Panc1 (cell line): Measurements from ENCODE around the gene PCCA. TPM values are rescaled to one million over a fixed set of nuclear protein-coding genes. Genes with fewer than 3 reads are reported as not detected.

Source experiments
- ATAC-seq: fragments of 200-7000 bp; cut with Tn5 transposase; 2 replicates; pipeline ENCODE4 v1.9.1; 2020; ENCODE audit warnings: mild to moderate bottlenecking, moderate library complexity
- BruUV-seq: library from RNA; stranded (reverse); fragments of 400-500 nt; replicated peaks from 2 replicates; lab custom pipeline; 2021; lab: Mats Ljungman, UMichigan
- CTCF ChIA-PET: fragments of 300-600 bp; sonication (Branson Sonifier 250); formaldehyde crosslinking; loops from one replicate; lab custom pipeline; 2022; ENCODE audit warnings: antibody characterized with exemption; lab: Charles Lee
- POLR2A ChIA-PET: fragments of 300-600 bp; sonication (Branson Sonifier 250); formaldehyde crosslinking; loops from one replicate; lab custom pipeline; 2022; ENCODE audit warnings: antibody characterized with exemption; lab: Charles Lee
- DNase-seq: peaks from one replicate; pipeline ENCODE4 v3.0.0-alpha.2; 2010; ENCODE audit warnings: low read depth, low spot score
- H3K27ac ChIP-seq: 2 replicates; pipeline ENCODE4 v1.5.1; 2011; ENCODE audit warnings: mild to moderate bottlenecking, low read length, inconsistent platforms
- H3K27me3 ChIP-seq: fragments of 200-500 bp; sonication (Bioruptor generic); 2 replicates; pipeline ENCODE4 v1.6.0; 2014; ENCODE audit warnings: low read length, inconsistent platforms; ENCODE audit not compliant: control insufficient read depth, insufficient read depth
- H3K36me3 ChIP-seq: fragments of 200-500 bp; sonication (Bioruptor generic); 2 replicates; pipeline ENCODE4 v1.5.1; 2014; ENCODE audit warnings: inconsistent platforms, mild to moderate bottlenecking, low read length, moderate library complexity; ENCODE audit not compliant: control insufficient read depth, insufficient read depth
- H3K4me1 ChIP-seq: 2 replicates; pipeline ENCODE4 v1.5.1; 2011; ENCODE audit warnings: inconsistent platforms, mild to moderate bottlenecking, low read length, moderate library complexity; ENCODE audit not compliant: control insufficient read depth, insufficient read depth
- H3K4me3 ChIP-seq, 2 experiments: 2 replicates each; pipeline ENCODE4 v1.5.1; 2011 to 2012; ENCODE audit warnings: low read depth in 2 of 2, low read length in 2 of 2, mild to moderate bottlenecking in 2 of 2, inconsistent platforms in 1 of 2, moderate library complexity in 1 of 2
- H3K9me3 ChIP-seq: fragments of 200-500 bp; sonication (Bioruptor generic); 2 replicates; pipeline ENCODE4 v1.5.1; 2014; ENCODE audit warnings: low read depth, mild to moderate bottlenecking, inconsistent platforms, low read length, moderate library complexity; ENCODE audit not compliant: control insufficient read depth, insufficient read depth
- CTCF ChIP-seq: fragments of 450-650 bp; IDR thresholded peaks from 2 replicates; pipeline ENCODE4 v1.5.1; 2017; ENCODE audit warnings: mild to moderate bottlenecking
- POLR2AphosphoS5 ChIP-seq: IDR thresholded peaks from 2 replicates; pipeline ENCODE4 v1.6.1; 2012; ENCODE audit warnings: mild to moderate bottlenecking, low read depth, low read length, moderate library complexity
- REST ChIP-seq, 2 experiments: IDR thresholded peaks; 2 replicates each; pipeline ENCODE4 v1.6.1; 2011 to 2012; ENCODE audit warnings: low read depth in 2 of 2, control low read depth in 1 of 2, low read length in 1 of 2, mild to moderate bottlenecking in 1 of 2, moderate library complexity in 1 of 2; ENCODE audit not compliant: insufficient read depth in 1 of 2
- SIN3A ChIP-seq: IDR thresholded peaks from 2 replicates; pipeline ENCODE4 v1.6.1; 2012; ENCODE audit warnings: low read depth, mild to moderate bottlenecking, low read length, moderate library complexity, borderline replicate concordance; ENCODE audit not compliant: insufficient read depth
- TCF7L2 ChIP-seq: IDR thresholded peaks from 2 replicates; pipeline ENCODE4 v1.6.1; 2011; ENCODE audit warnings: mild to moderate bottlenecking, low read depth, low read length, inconsistent platforms
- in situ Hi-C: cut with HindIII; loops from 2 replicates; pipeline ENCODE4 v1.10.0; 2016; ENCODE audit warnings: low sequenced_read_pairs, low pct_unique_long_range_greater_than_20kb
- intact Hi-C: fragments of 100-400 bp; cut with micrococcal nuclease; formaldehyde crosslinking; loops from one replicate; pipeline ENCODE4 v1.10.0; 2022; ENCODE audit not compliant: unreplicated experiment
- total RNA-seq: library from RNA; stranded (reverse); gene quantifications from one replicate; pipeline ENCODE4 v1.2.1, GENCODE V29; 2021; ENCODE audit not compliant: unreplicated experiment

The PCCA gene
- total RNA-seq, 1 experiment from 2014 or later: 14.7 TPM

GRCh38 chr13:100197591-100198365 lies 108.9 kb downstream of the PCCA start:
- Histone ChIP-seq H3K9me3 (no peaks in the 10 kb centered on the region), H3K36me3 (no peaks in the 10 kb centered on the region), H3K4me1 (no peaks in the 10 kb centered on the region), H3K4me3 (no peak overlapping the region), H3K27ac (no peak overlapping the region), H3K27me3 (no peaks in the 10 kb centered on the region)
- BruUV-seq: no TSS peak
- CTCF ChIA-PET: no interaction called here
- ATAC-seq (no peak), DNase-seq (no peak)
- POLR2A ChIA-PET: interaction anchor here (0.6 kb wide), 1 partner anchor 38 kb away, joined by 3 read pairs; no protein-coding TSS in a partner anchor
- intact Hi-C loops: no loop called here
- TF ChIP-seq TCF7L2: no peak
- no peak for TF ChIP-seq POLR2AphosphoS5
- no peak for TF ChIP-seq SIN3A
- TF ChIP-seq REST (IDR thresholded peaks at IDR 0.05; ENCODE audit: insufficient read depth in 1 of 2, low read depth in 2 of 2, low read length in 1 of 2): no peak
- in situ Hi-C loops: no loop called here

- in situ Hi-C loops: no loop called here
- no peak for DNase-seq
- CTCF ChIA-PET: no interaction called here
Observed at GRCh38 chr13:100203696-100204367, 114.9 kb downstream of the PCCA start.

More at GRCh38 chr13:100203696-100204367, 114.9 kb downstream of the PCCA start:
- intact Hi-C loops: no loop called here
- H3K36me3 ChIP-seq: no peaks in the 10 kb centered on the region
- H3K4me1 ChIP-seq: no peaks in the 10 kb centered on the region
- no peak for ATAC-seq
- H3K27ac ChIP-seq: no peak overlapping the region
- no peaks in the 10 kb centered on the region for H3K27me3 ChIP-seq
- no peak overlapping the region for H3K4me3 ChIP-seq
- H3K9me3 ChIP-seq: no peaks in the 10 kb centered on the region
- TF ChIP-seq CTCF (no peak), SIN3A (no peak), TCF7L2 (no peak), REST (IDR thresholded peaks at IDR 0.05; ENCODE audit: insufficient read depth in 1 of 2, low read depth in 2 of 2, low read length in 1 of 2) (no peak), POLR2AphosphoS5 (no peak)
- BruUV-seq: no TSS peak
- POLR2A ChIA-PET: no interaction called here
